GM19025 (cell line): ENCODE measurements around the gene KCNQ1.

Experiments
- ATAC-seq: cut with Tn5 transposase; IDR thresholded peaks from one replicate; pipeline ENCODE4 v1.9.1; 2021; ENCODE audit warnings: mild to moderate bottlenecking, low read depth, moderate library complexity; ENCODE audit not compliant: unreplicated experiment

KCNQ1 gene

DNA sequence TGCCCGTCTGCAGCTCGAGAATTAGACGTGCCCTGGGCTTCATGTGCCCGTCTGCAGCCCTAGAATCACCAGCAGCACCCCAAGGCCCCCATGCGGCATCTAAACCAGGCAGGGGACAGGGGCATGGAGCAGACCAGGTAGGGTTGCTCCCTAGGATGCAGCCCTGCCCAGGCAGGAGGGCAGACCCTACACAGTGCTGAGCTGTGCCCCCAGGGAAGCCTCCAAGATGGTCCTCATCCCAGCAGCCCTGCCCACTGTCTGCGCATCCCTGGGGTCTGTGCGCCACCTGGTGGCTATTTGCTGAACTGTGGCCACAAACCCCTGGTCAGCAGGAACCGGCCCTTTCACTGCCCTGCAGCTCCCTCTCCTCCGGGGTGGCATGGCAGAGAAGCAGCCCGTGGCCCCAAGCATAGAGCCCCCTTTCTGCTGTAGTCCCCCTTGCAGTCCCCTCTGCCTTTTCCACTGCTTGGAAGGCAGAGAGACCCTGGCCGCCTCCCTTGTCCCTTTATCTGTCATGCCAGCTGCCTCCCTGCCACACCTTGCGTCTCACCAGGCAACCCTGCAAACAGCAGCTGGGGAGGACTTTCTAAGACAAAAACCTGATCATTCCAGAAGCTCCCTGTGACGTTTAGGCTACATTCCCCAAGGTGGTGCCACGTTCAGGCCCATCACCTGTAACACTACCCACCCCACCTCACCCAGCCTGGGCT is 86.6 kb downstream of the KCNQ1 start:
- no peak for ATAC-seq

DNA sequence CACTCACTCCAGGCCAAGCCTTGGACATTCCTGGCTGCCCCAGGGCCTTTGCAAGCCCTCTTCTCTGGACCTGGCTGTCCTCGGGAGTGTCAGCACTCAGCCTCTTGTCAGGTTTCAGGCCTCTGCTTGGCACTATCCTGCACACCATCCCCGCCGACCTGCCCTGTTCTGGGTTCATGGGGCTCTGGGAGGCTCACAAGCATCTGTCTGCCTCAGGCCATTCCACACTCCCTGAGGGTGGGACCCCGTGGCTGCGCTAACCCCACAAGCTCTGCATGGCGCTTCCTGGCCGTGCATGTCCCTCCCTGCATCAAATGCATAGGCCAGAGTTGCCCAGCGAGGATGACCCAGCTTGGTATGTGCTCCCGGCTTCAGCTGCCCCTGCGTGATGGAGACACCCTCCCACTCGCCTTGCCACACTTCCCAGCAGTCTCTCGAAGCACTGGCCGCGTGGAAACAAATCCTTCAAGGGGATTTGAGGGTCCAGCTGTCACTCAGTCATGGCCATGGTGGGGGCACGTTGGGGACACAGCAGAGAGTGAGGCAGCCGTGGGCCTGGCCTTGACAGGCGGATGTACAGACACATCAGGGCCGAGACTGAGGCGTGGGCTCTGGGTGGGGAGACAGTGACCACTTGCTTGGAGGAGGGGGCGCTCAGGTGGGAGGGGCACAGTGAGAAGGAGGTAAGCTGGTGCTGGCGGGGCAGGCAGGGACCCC is 87.3 kb downstream of the KCNQ1 start:
- ATAC-seq = no peak

- peak; percentile 71 for ATAC-seq
Measured at GRCh38 chr11:2532704-2533586, 88.1 kb downstream of the KCNQ1 start.

DNA sequence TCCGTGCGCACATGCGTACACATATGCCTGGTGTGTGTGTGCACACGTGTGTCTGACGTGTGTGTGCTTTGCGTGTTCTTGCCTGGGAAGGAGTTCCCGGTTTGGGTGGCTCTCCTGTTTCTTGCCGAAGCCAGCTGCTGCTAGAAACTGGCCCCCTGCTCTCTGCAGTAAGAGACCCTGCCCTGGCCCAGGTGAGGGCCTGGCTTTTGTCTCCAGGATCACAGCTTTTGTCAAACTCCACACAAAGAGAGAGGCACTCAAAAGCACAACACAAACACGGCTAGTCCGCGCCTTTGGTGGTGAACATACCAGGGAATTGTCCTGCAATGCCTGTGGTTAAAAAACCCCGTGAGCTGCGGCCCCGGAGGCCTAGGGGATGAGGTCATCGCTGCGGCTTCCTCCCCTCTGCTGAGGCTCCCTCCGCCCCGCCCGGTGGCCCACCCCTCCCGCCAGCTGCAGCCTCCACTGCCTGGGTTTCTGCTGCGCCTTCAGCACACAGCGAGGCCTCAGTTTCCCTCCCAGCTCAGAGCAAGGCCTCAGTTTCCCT is 88.9 kb downstream of the KCNQ1 start:
- ATAC-seq = no peak

DNA sequence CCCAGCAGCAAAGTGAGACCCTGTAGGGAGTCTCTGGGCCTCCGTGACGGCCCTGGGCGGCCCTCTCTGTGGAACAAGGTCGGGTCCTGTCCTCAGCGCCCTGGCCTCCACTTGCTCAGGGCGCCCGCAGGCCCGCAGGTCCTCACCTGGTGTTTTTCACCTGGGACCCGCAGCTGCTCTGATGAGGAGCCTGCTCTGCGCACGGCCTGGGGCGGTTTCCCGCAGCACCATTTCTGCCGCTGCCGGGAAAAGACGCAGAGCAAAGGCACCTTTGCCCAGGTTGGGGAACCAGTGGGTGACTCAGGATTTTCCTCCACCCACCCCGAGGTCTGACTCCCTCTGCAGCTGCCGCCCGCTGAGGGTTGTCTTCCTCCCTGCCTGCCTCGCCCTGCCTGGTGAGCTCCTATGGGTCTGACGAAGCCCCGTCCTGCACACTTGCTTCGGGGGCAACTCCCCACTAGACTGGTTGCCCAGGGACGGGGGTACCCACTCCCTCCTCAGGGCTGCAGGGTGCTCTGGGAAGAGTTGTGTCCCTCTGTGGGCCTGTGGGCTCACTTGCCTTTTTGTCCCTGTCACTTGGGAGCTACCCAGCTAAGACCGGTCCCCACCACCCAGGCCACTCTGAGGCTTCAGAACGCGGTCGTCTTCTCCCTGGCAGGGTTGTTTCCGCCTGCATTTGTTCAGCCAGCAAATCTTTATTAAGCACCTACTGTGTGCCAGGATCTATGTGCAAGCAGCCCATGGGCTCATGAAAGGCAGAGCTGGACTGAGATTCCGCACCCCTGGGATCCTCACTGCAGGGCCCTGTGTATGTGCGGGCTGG is 89.5 kb downstream of the KCNQ1 start:
- ATAC-seq = no peak

- no peak for ATAC-seq
Measured at GRCh38 chr11:2534957-2535672, 90.3 kb downstream of the KCNQ1 start.

DNA sequence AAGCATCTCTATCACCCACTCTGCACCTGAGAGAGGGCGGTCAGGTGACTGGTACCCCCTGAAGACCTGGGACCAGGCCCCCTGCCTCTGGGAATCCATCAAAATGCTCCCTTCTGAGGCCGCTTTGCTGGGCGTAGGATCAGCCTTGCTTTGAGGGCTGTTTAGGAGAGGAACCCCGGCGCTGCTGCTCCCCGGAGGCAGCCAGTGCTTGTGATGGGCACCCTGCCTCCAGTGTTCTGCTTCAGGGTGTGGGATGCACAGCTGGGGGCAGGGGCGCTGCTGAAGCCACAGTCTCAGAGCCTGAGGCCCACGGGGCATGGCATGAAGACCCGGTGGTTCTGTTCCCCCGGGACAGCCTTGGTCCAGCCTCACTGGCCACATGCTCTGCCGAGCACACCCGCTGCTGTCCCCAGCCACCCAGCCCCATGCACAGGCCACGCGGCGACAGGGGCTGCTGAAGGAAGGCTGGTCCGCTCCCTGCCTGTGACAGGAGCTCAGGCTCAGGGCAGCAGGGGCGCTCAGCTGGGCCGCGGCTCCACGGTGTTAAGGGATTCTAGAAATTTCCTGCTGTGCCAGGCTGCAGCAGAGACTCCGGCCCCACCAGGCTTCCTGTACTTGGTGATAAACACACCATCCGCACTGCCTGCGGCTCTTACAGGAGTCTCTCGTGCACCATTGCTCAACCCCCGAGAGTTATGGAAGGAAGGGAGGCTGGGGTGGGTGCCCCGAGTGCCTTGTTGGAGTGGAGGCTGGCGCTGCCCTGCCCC is 91.0 kb downstream of the KCNQ1 start:
- ATAC-seq = no peak

DNA sequence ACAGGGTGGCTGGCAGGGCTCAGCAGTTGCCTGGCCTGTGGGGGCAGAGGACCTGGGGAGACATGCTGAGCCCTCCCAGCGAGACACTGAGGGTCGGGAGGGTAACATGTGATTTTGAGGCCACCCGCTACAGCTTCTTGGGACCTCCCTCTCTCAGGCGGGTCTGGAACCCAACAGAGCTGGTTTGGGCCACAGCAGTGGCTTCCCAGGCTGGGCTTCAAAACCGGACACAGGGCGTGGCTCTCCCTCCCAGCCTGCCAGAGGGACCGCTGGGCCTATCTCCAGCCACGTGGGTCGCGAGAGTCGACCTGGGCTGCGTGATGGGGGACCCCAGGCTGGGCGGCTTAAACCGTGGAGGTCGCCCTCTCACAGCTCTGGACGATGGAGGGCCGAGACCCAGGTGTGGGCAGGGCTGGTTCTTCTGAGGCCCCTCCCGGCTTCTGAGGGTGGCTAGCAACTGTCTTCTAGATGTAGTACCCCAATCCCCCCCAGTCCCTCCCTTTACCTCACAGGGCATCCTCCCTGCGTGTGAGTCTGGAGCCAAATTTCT is 91.7 kb downstream of the KCNQ1 start:
- ATAC-seq = no peak

DNA sequence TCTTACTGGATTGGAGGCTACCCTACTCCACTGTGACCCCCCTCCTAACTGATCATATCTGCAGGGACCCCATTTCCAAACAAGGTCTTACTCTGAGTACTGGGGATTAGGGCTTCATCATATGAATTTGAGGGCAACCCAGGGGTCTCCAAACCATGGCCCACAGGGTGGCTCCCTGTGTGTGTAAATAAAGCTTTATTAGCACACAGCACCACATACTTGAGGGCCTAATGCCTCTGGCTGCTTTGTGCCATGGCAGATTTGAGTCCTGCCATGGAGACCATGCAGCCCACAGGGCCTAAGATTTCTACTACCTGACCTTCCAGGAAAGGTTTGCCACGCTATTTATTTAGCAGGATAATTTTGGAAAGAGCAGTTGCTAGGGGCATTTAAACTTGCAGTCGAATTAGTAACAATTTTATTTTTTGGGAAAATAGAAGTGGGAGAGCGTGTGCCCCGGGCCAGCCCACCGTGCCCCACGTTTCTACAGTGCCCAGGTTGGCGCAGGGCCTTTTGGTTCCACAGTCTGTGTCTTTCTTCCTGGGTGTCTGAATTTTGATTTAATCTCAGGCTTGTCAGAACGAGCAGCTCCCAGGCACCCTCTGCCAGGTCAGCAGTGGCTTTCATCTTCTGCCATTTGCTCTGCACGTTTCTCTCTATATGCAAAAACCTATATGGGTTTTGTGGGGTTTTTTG is 92.3 kb downstream of the KCNQ1 start:
- no peak for ATAC-seq

DNA sequence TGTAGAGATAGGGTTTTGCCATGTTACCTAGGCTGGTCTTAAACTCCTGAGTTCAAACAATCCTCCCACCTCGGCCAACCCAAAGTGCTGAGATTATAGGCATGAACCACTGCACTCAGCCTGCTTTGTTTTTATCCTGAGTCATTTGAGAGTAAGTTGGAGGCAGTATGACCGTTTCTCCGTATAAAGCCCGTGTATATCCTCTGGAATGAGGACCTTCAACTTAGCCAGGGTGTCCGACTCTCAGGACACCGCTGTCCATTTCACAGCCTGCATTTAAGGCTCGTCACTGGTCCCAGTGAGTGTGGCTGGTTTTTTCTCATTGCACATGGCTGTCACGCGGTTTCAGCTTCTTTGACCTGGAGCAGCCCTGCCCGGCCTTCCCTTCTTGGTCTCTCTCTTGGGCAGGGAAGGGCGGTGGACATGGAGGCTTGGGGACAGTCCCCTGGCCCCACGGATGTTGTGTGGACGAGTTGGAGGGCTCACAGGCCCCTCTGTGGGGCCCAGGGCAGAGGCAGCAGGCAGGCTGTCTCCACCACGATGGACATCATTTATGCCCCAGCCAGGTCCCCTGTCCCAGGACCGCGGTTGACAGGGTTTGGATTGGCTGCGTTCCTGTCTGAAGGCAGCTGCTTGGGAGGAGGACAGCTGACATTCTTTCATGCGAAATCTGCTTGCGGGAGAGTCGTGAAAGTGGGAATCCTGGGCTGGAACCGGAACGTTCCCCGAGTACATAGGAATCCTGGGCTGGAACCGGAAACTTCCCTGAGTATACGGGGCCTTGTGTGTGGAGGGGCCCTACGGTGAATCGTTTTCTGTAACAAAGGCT is 93.3 kb downstream of the KCNQ1 start:
- ATAC-seq = no peak

DNA sequence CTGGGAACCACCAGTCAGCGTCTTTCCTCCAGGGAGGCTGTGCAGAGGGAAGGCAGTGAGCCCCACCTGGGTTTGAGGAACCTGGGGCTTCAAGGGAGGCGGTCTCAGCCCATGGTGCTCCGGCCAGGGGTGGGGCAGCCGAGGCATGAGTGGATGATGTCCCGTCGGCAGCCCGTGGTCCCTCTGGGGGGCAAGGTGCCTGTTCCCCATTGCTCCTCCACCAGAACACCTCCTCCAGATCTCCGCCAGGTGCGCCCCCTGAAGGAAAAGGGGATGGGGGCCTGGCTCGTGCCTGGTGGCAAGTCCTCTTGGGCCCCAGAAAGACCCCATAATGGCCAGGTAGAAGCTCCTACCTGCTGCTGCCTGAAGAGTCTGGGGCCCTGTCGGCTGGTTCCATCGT is 94.1 kb downstream of the KCNQ1 start:
- ATAC-seq = no peak

DNA sequence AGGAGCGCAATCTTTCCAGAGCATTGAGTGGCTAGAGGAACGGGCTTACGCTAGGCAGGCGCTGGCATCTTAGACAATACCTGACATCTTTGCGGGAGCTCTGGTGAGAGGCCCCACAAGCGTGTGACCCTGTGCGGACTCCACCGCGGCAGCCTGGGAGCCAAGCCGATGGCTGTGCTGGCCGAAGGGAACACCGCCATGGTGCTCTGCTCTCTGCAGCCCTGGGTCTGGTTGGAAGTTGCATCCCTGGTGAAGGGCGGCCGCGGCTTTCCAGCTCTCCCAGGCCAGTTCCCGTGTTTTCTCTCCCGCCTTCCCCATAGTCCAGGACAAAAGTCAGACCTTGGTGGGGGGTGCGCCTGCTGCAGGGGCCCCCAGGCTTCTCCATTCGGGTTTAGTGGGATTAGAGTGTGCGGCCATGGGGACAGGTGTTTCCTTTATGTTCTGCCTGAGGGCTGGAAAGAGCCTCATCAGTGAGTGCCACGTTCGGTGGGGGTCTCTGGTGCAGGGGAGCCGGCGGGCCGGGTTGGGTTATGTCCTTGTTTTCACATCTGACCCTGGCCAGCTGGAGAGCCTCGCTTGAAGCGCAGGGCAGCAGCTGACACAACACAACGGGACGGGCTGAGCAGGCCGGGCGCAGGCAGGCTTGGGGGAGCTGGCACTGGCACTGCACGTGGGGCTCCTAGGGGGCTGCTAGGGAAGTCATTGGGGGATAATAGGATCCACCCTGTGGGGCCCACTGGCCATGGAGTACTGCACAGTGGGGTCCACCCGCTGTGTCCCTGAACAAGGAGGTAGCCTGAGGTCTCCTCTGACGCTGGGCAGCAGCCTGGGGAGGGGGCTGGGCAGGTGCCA is 94.8 kb downstream of the KCNQ1 start:
- no peak for ATAC-seq

- ATAC-seq = no peak
Measured at GRCh38 chr11:2540223-2540991, 95.6 kb downstream of the KCNQ1 start.

GRCh38 chr11:2540992-2541680 is 96.3 kb downstream of the KCNQ1 start:
- ATAC-seq = no peak

GRCh38 chr11:2541881-2542361 is 97.1 kb downstream of the KCNQ1 start:
- ATAC-seq = no peak
